GM23338 (cell line): ENCODE data around the gene CDK5R2.

Experiments used
- CREB1 ChIP-seq: fragments of 250-450 bp; sonication (Bioruptor Pico); IDR thresholded peaks from 2 replicates; pipeline ENCODE4 v1.5.0; 2020; ENCODE audit warnings: low read depth, mild to moderate bottlenecking, moderate library complexity
- CTCF ChIP-seq, 2 experiments: fragments of 200-600 bp in 1 of 2; sonication (generic) in 1 of 2; conservative IDR thresholded peaks; 2 replicates each; pipeline versions ENCODE4 v1.5.1 to v1.6.1; 2016 to 2017; ENCODE audit warnings: antibody characterized with exemption in 2 of 2, low read depth in 2 of 2, mild to moderate bottlenecking in 2 of 2, moderate library complexity in 1 of 2
- ETS1 ChIP-seq: IDR thresholded peaks from 2 replicates; pipeline ENCODE4 v1.6.1; 2016; ENCODE audit warnings: antibody characterized with exemption
- EZH2 ChIP-seq: fragments of 200-600 bp; sonication (generic); IDR thresholded peaks from one replicate; pipeline ENCODE4 v1.8.0; 2017; ENCODE audit warnings: antibody characterized with exemption, mild to moderate bottlenecking, low read depth; ENCODE audit not compliant: unreplicated experiment
- EZH2phosphoT487 ChIP-seq: fragments of 200-600 bp; sonication (generic); IDR thresholded peaks from one replicate; pipeline ENCODE4 v1.8.1; 2018; ENCODE audit warnings: antibody characterized with exemption; ENCODE audit not compliant: unreplicated experiment
- JUNB ChIP-seq: IDR thresholded peaks from one replicate; pipeline ENCODE4 v1.6.1; 2016; ENCODE audit warnings: antibody characterized with exemption; ENCODE audit not compliant: unreplicated experiment
- NANOG ChIP-seq: IDR thresholded peaks from 2 replicates; pipeline ENCODE4 v1.6.1; 2016; ENCODE audit warnings: antibody characterized with exemption, borderline replicate concordance
- POLR2AphosphoS5 ChIP-seq: IDR thresholded peaks from 2 replicates; pipeline ENCODE4 v1.6.1; 2016; ENCODE audit warnings: antibody characterized with exemption, low read depth
- REST ChIP-seq: IDR thresholded peaks from one replicate; pipeline ENCODE4 v1.6.1; 2018; ENCODE audit warnings: antibody characterized with exemption; ENCODE audit not compliant: unreplicated experiment
- STAT1 ChIP-seq: IDR thresholded peaks from one replicate; pipeline ENCODE4 v1.6.1; 2016; ENCODE audit warnings: antibody characterized with exemption; ENCODE audit not compliant: unreplicated experiment
- ZNF114 ChIP-seq: fragments of 250-450 bp; sonication (Bioruptor Pico); IDR thresholded peaks from 2 replicates; pipeline ENCODE4 v1.5.0; 2020; ENCODE audit warnings: mild to moderate bottlenecking, moderate library complexity
- ZNF331 ChIP-seq: fragments of 250-450 bp; sonication (Bioruptor Pico); IDR thresholded peaks from 2 replicates; pipeline ENCODE4 v1.5.0; 2020; ENCODE audit warnings: low read depth, mild to moderate bottlenecking, moderate library complexity
- ZNF462 ChIP-seq: fragments of 250-450 bp; sonication (Bioruptor Pico); IDR thresholded peaks from 2 replicates; pipeline ENCODE4 v1.5.0; 2020; ENCODE audit warnings: mild to moderate bottlenecking, moderate library complexity

GRCh38 chr2:218986148-218986761, 26.8 kb downstream of the CDK5R2 start:
- TF ChIP-seq CTCF (conservative IDR thresholded peaks at IDR 0.05; ENCODE audit: low read depth in 2 of 2) (no peak), JUNB (no peak), CREB1 (no peak), POLR2AphosphoS5 (no peak), EZH2phosphoT487 (no peak), EZH2 (peak; percentile 63), STAT1 (no peak), ETS1 (no peak), REST (no peak), NANOG (no peak), ZNF114 (CRISPR knock-in tag) (no peak), ZNF331 (no peak), ZNF462 (CRISPR knock-in tag) (no peak)
